ENCODE data around the gene HAPSTR1. TPM values are rescaled to one million over a fixed set of nuclear protein-coding genes. Genes with fewer than 3 reads are reported as not detected.

Gene HAPSTR1
- polyA plus RNA-seq, 3 donors = 40.0 to 47.5 (median 47.2) TPM

GRCh38 chr16:9116141-9116540 lies 24.7 kb downstream of the HAPSTR1 start:
- no peak for DNase-seq

- no peak for DNase-seq
These were observed 26.7 kb downstream of the HAPSTR1 start for GRCh38 chr16:9118170-9118569.

- no peak for DNase-seq
These were observed 28.4 kb downstream of the HAPSTR1 start for GRCh38 chr16:9119795-9120194.

GRCh38 chr16:9122342-9122741 lies 30.9 kb downstream of the HAPSTR1 start:
- no peak for DNase-seq

DNA sequence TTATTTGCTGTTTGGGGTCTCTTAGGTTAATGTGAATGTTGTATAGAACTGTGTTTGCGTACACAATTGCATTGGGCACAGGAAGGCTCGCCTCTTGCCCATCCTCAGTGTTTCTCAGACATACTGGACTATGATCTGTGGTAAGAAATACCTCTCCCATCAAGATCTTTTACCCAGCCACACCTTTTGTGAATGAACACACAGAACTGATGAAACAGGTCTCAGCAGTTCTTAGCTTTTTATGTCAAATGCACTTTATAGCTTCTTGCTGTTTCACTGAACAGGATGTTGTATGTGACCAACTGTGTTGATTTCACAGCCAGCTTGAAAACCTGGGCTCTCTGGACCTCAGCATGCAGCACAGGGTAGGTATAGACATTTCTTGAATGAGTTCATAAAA lies 31.5 kb downstream of the HAPSTR1 start:
- no peak for DNase-seq

DNA sequence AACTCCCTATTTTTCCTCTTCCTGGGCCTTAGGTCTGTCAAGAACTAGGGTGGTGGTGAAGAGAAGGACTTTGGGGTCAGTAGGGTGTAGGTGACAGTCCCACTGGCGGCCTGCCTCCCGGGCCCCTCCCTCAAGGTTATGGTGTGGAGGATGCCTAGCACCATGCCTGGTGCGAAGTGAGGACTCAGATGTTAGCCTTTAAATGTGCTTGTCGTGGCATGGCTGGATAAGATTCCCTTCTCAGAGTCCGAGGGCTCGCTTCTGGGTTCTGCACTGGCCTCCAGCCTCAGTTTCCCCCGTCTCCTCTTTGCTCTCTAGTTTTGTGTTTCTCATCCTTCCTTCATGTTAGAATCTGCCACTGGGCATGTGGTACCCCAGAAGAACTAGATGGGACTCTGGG lies 32.0 kb downstream of the HAPSTR1 start:
- DNase-seq = no peak

- DNase-seq = no peak
These were observed 32.4 kb downstream of the HAPSTR1 start for GRCh38 chr16:9123871-9124270.

DNA sequence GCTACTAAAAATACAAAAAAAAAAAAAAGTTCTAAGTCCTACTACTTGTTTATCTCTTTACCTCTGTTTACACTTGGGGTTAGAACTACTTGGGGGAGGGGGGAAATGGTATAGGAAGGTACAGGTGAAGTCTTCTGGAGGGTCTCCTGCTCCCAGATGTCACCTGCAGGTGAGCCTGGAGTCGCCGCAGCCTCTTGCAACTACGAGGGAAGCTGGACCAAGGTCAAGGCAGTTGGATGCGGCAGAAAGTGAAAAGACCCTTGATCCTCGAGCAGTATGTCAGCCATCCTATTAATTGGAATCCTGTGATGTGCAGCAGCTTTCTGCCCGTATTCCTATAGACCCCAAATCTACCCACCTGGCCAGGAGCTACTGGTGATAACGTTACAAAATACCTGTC lies 33.0 kb downstream of the HAPSTR1 start:
- DNase-seq = no peak

- no peak for DNase-seq
These were observed 33.6 kb downstream of the HAPSTR1 start for GRCh38 chr16:9124908-9125584.

GRCh38 chr16:9125658-9126505 lies 34.4 kb downstream of the HAPSTR1 start:
- DNase-seq = no peak

GRCh38 chr16:9126609-9127008 lies 35.2 kb downstream of the HAPSTR1 start:
- DNase-seq = no peak

DNA sequence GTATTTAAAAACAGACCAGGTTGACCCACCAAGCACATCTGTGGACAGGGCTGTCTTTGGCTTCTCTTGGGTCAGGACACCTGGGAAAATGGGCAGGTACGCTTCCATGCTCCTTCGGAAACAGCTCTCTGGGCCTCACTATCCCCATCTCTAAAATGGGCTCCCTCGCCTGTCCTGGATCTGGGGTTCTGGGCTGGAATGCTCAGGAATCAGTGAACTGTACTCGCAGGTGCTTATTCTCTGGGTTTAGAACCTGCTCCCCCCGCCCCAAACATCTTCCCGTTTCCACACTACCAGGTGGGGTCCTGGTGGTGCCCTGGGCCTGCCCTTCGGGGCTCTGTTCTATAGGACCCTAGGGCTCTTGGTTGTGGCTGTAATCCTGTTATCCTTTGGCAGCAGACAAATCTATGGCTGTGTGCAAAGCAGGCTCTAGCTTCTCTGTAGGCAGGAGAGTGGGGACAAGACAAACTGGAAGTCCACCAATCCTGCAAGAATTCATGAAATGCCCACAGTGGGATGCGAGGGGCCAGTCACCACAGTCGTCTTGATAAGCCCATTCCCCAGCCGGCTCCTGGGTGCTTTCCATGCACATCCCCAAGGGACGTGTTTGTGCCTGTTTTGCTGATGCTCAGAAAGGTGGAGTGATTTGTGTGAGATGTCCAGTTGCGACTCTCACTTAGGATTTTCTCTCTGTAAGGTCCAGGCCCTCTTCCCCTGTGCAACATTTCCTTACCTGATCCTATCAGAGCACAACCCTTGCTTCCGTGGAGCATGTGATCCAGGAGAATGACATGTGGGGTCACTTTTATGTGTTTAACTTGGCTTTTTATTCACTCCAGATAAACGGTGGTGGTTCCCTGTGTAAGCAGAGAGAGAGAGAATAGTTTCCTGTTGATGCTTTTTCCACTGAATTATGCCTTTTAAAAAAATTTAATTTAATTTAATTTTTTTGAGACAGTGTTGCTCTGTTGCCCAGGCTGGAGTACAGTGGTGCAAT lies 37.2 kb downstream of the HAPSTR1 start:
- DNase-seq = no peak

DNA sequence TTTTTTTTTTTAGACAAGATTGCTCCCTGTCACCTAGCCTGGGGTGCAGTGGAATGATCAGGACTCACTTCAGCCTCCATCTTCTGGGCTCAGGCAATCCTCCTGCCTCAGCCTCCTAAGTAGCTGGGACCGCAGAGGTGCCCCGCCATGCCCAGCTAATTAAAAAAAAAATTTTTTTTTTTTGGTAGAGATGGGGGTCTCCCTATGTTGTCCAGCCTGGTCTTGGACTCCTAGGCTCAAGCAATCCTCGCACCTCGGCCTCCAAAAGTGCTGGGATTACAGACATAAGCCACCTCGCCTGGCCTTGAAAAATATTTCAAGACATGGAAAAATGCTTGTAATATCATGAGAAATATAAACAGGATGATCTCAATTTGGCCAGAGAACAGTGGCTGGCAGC lies 42.9 kb downstream of the HAPSTR1 start:
- DNase-seq = no peak

DNA sequence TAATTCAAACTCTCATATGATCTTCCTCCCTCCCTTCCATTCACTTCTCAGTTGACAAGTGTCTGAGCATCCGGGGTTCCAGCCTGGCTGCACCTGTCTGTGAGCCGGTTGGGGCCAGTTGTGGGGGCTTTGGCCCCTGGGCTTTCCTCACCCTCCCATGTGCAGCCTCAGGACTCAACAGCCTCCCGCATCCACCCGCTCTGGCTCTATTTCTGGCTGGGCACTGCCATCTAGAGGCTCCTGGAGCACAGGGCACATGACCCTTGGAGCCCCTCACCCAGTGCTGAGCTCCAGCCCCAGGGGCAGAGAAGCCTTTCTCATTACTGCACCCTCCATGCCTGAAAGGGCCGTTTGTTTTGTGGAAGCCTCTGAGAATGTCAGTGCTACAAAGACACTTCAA lies 43.3 kb downstream of the HAPSTR1 start:
- peak; percentile 30 for DNase-seq

GRCh38 chr16:9135797-9136196 lies 44.4 kb downstream of the HAPSTR1 start:
- DNase-seq = no peak

GRCh38 chr16:9136596-9136995 lies 45.2 kb downstream of the HAPSTR1 start:
- DNase-seq = no peak

DNA sequence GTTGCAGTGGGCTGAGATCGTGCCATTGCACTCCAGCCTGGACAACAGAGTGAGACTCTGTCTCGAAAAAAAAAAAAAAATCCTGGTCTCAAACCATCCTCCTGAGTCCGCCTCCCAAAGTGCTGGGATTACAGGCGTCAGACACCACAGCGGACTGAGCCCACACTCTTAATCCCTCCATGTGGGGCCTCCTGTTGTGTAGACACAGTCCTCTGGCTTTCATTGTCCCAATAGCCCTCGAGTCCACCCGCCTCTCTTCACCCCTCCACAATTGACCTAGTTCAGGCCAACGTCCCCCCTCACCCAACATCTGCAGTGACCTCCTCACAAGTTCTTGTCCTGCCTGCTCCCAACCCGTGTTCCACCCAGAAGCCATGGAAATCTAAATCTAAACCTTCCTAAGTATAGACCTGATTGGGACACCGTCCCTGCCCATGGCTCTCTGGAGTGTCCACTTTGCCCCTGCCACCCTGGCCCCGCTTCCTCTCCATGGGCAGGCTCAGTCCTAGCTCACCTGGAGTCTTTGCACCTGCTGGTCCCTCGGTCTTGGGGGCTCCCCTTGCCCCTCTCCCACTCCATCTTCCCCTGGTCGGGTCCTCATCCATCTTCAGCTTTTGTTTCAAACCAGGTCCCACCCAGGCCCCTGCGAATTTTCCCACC lies 46.7 kb downstream of the HAPSTR1 start:
- no peak for DNase-seq

- peak; percentile 57 for DNase-seq
These were observed 47.5 kb downstream of the HAPSTR1 start for GRCh38 chr16:9138731-9139501.

GRCh38 chr16:9139965-9140364 lies 48.5 kb downstream of the HAPSTR1 start:
- no peak for DNase-seq
